ENCODE results near the gene OR4D10. TPM values are rescaled to one million over a fixed set of nuclear protein-coding genes. Genes with fewer than 3 reads are reported as not detected.

OR4D10 gene
- polyA plus RNA-seq, 1 of the 3 experiments (the other 2 are of a cell fraction): not detected

Other genes starting within 250 kb of the OR4D10 start
- gene OR5AN1, start 114.4 kb upstream of the OR4D10 start, polyA plus RNA-seq (2012; rRNA removed): not detected in 2 replicates
- not detected in 2 replicates for gene OR5A2, start 46.9 kb upstream of the OR4D10 start, polyA plus RNA-seq (2012; rRNA removed)
- not detected in 2 replicates for gene OR5A1, start 36.8 kb upstream of the OR4D10 start, polyA plus RNA-seq (2012; rRNA removed)
- not detected in 2 replicates for gene OR4D6, start 16.4 kb upstream of the OR4D10 start, polyA plus RNA-seq (2012; rRNA removed)
- not detected in 2 replicates for gene OR4D11, start 30.3 kb downstream of the OR4D10 start, polyA plus RNA-seq (2012; rRNA removed)
- gene OR4D9, start 38.2 kb downstream of the OR4D10 start, polyA plus RNA-seq (2012; rRNA removed): not detected in 2 replicates
- 11.8 and 12.1 TPM in 2 replicates for gene OSBP, start 142.5 kb downstream of the OR4D10 start, polyA plus RNA-seq (2012; rRNA removed)
- gene PATL1, start 195.7 kb downstream of the OR4D10 start, polyA plus RNA-seq (2012; rRNA removed): 20.5 and 22.0 TPM in 2 replicates
- not detected in 2 replicates for gene OR10V1, start 240.5 kb downstream of the OR4D10 start, polyA plus RNA-seq (2012; rRNA removed)